ENCODE data around the gene NDUFC1.
"Not testable (repeated sequence)": the region's sequence is repeated elsewhere in the genome, so short reads cannot be mapped to it uniquely, and the experiment has no call there.

Gene NDUFC1

DNA sequence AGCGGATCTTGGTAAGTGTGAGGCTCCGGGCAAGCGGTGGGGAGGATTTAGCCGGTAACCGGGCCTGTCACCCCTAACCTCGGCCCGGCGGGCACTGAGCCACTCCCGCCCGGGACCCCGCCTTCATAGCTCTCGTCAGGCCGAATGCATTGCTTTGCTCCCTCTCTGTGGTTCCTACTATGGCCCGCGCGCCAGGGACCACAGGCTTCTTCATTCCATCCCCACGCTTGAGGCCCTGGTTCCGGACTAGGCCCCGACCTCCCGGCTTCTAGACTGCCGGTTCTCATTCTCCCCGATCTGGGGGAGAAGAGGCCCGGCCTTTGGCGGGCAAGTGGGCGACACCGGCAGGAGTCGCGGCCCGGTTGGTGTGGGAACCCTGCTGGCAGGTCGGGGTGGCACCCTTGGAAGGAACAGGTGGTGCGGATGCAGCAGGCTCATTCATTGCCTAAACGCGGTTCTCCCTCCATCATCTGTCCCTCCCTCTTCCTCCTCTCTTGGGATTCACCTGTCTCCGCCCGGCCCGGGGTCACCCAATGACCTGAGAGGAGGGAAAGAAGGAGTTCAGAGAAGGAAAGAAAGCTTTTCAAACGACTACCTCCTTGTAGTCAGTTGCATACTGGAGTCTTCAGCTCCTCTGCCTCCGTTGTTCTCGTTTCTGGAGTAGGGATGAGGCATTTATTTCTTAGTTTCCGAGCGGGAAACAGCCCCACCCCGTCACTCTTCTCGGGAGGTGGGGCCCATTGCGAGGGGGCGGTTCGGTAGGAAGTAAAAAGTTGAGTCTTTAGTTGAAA is at the start of gene NDUFC1:
Gene NDUFC1, minus strand, starts transcription at position 657 of the 791 bp plus-strand sequence. CDS start 6,679 bp downstream, outside the sequence.
- H3K9me3 ChIP-seq (ENCODE audit: low read length), result peaks cover 13% of the 10 kb centered on the region
- H3K4me1 ChIP-seq (ENCODE audit: insufficient read depth, low read length), result peaks cover 22% of the 10 kb centered on the region

DNA sequence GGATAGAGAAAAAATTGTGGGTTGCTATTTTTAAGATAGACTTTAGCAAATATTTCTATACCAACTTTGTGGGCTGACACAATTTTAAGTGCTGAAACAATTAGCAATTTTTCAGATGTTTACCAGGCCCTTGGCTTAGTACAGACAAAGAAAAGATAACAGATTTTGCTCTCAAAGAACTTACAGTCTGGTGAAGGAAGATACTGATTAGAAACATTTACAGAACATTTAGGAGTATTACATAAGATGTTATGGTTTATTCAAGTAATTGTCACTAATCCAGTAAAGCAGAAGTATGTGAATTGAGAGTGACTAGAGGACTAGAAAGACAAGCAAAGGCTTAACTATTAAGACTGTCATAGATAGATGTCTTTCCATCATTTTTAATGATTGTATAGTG is 35.3 kb upstream of the NDUFC1 start:
- peaks cover 57% of the 10 kb centered on the region for H3K36me3 ChIP-seq (ENCODE audit: insufficient read depth, low read length)
- H3K4me1 ChIP-seq (ENCODE audit: insufficient read depth, low read length), result no peaks in the 10 kb centered on the region

More for the DNA sequence above, at the start of gene NDUFC1:
- Histone ChIP-seq H3K4me3 (ENCODE audit: low read length) (peak within 1 kb of the TSS; percentile 70), H3K36me3 (ENCODE audit: insufficient read depth, low read length) (peaks cover 20% of the 10 kb centered on the region), H3K27me3 (ENCODE audit: insufficient read depth, low read length) (no peaks in the 10 kb centered on the region), H2AFZ (ENCODE audit: low read depth, low read length) (peak within 1 kb of the TSS; percentile 81)

DNA sequence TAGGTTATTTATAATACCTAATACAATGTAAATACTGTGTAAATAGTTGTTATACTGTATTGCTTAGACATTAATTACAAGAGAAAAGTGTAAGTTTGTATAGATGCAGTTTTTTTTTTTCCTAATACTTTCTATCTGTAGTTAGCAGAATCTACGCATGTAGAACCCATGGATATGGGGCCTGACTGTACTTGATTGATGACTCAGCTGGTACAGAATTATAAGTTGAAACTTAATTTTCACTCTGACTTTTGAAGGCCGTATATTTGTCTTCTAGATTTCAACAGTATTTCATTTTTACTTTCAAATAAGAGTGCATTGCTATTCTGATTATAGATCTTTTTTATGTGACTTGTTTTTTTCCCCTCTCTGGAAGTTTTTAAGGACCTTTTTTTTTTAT is 30.8 kb upstream of the NDUFC1 start:
- Histone ChIP-seq H3K36me3 (ENCODE audit: insufficient read depth, low read length) (peaks cover 32% of the 10 kb centered on the region), H2AFZ (ENCODE audit: low read depth, low read length) (no peak overlapping the region), H3K4me1 (ENCODE audit: insufficient read depth, low read length) (no peaks in the 10 kb centered on the region), H3K4me3 (ENCODE audit: low read length) (no peak overlapping the region), H3K27me3 (ENCODE audit: insufficient read depth, low read length) (no peaks in the 10 kb centered on the region), H3K9me3 (ENCODE audit: low read length) (peaks cover 8% of the 10 kb centered on the region)

More for the DNA sequence above, 35.3 kb upstream of the NDUFC1 start:
- no peak overlapping the region for H3K4me3 ChIP-seq (ENCODE audit: low read length)
- no peaks in the 10 kb centered on the region for H3K9me3 ChIP-seq (ENCODE audit: low read length)
- H2AFZ ChIP-seq (ENCODE audit: low read depth, low read length), result no peak overlapping the region
- no peaks in the 10 kb centered on the region for H3K27me3 ChIP-seq (ENCODE audit: insufficient read depth, low read length)

DNA sequence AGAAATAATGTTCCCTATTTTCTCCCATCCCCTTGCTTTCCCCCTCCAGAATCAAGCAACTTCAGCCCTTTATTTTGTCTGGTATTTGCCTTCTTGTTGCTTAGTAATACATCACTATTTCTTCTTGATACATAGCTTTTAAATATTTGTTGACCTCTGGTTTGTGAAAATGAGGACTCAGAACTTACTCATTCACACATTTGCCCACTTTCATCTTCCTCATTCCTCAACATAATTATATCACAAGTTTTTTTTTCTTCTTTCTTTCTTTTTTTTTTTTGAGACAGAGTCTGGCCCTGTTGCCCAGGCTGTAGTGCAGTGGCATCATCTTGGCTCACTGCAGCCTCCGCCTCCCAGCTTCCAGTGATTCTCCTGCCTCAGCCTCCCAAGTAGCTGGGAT is 28.9 kb upstream of the NDUFC1 start:
- Histone ChIP-seq H3K36me3 (ENCODE audit: insufficient read depth, low read length) (peaks cover 27% of the 10 kb centered on the region), H2AFZ (ENCODE audit: low read depth, low read length) (no peak overlapping the region), H3K9me3 (ENCODE audit: low read length) (peaks cover 8% of the 10 kb centered on the region), H3K27me3 (ENCODE audit: insufficient read depth, low read length) (no peaks in the 10 kb centered on the region), H3K4me1 (ENCODE audit: insufficient read depth, low read length) (no peaks in the 10 kb centered on the region), H3K4me3 (ENCODE audit: low read length) (no peak overlapping the region)

DNA sequence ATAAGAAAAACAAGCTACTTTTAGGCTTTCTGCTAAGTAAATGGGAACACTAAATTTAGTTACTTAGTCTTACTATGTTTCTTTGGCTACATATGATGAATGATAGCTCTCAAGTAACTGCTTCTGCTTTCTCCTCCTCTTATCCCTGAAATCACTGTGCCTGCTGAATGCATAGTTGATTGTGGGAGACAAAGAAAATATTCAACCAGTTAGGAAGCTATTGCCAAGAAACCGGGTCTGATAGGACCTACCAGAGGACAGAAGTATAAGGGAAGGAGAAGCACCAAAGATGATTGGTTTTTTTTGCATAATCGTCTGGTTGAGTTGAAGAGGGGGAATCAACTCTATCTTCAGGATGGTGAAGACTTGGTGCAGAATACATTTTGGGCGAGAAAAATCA is 28.0 kb upstream of the NDUFC1 start:
- Histone ChIP-seq H3K4me1 (ENCODE audit: insufficient read depth, low read length) (no peaks in the 10 kb centered on the region), H3K4me3 (ENCODE audit: low read length) (no peak overlapping the region), H3K9me3 (ENCODE audit: low read length) (peaks cover 8% of the 10 kb centered on the region), H3K36me3 (ENCODE audit: insufficient read depth, low read length) (peaks cover 20% of the 10 kb centered on the region), H3K27me3 (ENCODE audit: insufficient read depth, low read length) (no peaks in the 10 kb centered on the region), H2AFZ (ENCODE audit: low read depth, low read length) (no peak overlapping the region)

DNA sequence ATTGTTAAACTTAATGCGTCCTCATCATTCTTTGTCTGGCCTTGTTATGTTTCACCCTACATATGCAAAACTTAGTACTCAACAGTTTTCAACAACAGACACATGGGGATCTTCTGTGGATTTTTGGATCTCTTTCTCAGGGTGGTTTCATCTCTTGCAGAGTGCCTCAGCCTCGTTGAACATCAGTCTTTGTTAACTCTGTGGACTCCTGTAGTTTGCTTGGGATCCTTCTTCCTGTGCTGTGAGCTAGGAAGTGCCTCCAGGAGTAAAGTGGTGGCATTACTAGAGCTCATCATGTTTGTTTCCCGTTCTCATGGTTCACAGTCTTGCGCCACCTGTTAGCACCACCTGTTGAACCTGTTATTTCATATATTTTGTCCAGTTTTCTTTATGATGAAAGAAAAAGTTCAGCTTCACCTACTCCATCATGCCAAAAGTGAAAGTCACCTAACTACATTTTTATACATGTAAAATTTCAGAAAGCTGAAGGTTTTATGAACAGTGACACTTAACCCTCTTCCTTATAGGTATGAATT is 27.5 kb upstream of the NDUFC1 start:
- H3K4me3 ChIP-seq (ENCODE audit: low read length), result no peak overlapping the region
- peaks cover 8% of the 10 kb centered on the region for H3K9me3 ChIP-seq (ENCODE audit: low read length)
- H2AFZ ChIP-seq (ENCODE audit: low read depth, low read length), result no peak overlapping the region
- H3K36me3 ChIP-seq (ENCODE audit: insufficient read depth, low read length), result peaks cover 18% of the 10 kb centered on the region
- H3K4me1 ChIP-seq (ENCODE audit: insufficient read depth, low read length), result no peaks in the 10 kb centered on the region
- H3K27me3 ChIP-seq (ENCODE audit: insufficient read depth, low read length), result no peaks in the 10 kb centered on the region

DNA sequence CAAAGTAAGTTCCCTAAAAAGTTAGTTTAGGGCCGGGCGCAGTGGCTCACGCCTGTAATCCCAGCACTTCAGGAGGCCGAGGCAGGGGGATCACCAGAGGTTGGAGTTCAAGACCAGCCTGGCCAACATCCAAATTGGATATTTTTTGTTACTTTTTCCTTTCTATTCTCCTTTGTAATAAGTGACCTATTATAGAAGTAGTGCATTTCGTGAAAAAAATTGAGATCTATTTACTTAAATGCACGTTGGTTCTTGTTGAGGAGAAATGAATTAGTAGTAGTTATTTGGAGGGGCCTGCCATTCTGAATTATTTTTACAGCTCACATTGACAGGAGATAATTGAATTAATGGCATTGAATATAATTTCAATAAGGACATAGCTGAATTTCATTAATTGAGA is 22.3 kb upstream of the NDUFC1 start:
- no peak overlapping the region for H3K4me3 ChIP-seq (ENCODE audit: low read length)
- no peaks in the 10 kb centered on the region for H3K4me1 ChIP-seq (ENCODE audit: insufficient read depth, low read length)
- peaks cover 6% of the 10 kb centered on the region for H3K36me3 ChIP-seq (ENCODE audit: insufficient read depth, low read length)
- no peaks in the 10 kb centered on the region for H3K27me3 ChIP-seq (ENCODE audit: insufficient read depth, low read length)
- peaks cover 6% of the 10 kb centered on the region for H3K9me3 ChIP-seq (ENCODE audit: low read length)
- H2AFZ ChIP-seq (ENCODE audit: low read depth, low read length), result no peak overlapping the region

DNA sequence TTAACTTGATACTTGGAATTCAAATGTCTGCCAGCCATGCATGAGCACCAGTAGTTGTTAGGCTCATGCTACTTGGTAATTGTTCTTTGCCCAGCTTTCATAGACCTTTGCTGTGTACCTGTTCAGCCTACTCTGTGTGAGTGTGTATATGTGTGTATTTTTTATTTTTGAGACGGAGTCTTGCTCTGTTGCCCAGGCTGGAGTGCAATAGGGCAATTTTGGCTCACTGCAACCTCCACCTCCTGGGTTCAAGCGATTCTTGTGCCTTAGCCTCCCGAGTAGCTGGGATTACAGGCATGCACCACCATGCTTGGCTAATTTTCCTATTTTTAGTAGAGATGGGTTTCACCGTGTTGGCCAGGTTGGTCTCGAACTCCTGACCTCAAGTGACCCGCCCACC is 20.3 kb upstream of the NDUFC1 start:
- not testable (repeated sequence) for H3K4me1 ChIP-seq (ENCODE audit: insufficient read depth, low read length); H3K4me3 ChIP-seq (ENCODE audit: low read length); H3K27me3 ChIP-seq (ENCODE audit: insufficient read depth, low read length); H3K9me3 ChIP-seq (ENCODE audit: low read length); H3K36me3 ChIP-seq (ENCODE audit: insufficient read depth, low read length); H2AFZ ChIP-seq (ENCODE audit: low read depth, low read length)

DNA sequence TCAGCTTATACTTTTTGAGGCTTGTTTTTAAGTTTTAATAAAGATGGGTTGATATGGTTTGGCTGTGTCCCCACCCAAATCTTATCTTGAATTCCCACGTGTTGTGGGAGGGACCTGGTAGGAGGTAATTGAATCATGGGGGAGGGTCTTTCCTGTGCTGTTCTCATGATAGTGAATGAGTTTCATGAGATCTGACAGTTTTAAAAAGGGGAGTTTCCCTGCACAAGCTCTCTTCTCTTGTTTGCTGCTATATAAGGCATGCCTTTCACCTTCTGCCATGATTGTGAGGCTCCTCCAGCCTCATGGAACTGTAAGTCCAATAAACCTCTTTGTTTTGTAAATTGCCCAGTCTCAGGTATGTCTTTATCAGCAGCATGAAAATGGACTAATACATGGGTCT is 19.8 kb upstream of the NDUFC1 start:
- not testable (repeated sequence) for H3K36me3 ChIP-seq (ENCODE audit: insufficient read depth, low read length); H3K4me3 ChIP-seq (ENCODE audit: low read length); H3K9me3 ChIP-seq (ENCODE audit: low read length); H3K27me3 ChIP-seq (ENCODE audit: insufficient read depth, low read length); H3K4me1 ChIP-seq (ENCODE audit: insufficient read depth, low read length); H2AFZ ChIP-seq (ENCODE audit: low read depth, low read length)

DNA sequence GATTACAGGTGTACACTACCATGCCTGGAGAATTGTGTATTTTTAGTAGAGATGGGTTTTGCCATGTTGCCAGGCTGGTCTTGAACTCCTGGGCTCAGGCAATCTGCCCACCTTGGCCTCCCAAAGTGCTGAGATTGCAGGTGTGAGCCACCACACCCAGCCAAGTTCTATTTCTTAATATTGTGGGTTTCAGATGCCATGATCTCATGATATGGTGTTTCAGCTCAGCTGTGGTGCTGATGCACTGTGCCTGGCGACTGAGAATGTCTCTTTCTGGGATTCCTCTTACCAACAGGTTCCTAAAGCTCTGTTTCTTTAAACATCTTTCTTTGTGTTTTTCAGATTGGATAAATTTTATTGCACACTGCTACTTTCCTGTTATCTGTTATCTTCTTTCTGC is 17.3 kb upstream of the NDUFC1 start:
- Histone ChIP-seq H3K27me3 (ENCODE audit: insufficient read depth, low read length) (no peaks in the 10 kb centered on the region), H3K36me3 (ENCODE audit: insufficient read depth, low read length) (no peaks in the 10 kb centered on the region), H3K9me3 (ENCODE audit: low read length) (no peaks in the 10 kb centered on the region), H2AFZ (ENCODE audit: low read depth, low read length) (no peak overlapping the region), H3K4me1 (ENCODE audit: insufficient read depth, low read length) (no peaks in the 10 kb centered on the region), H3K4me3 (ENCODE audit: low read length) (no peak overlapping the region)

DNA sequence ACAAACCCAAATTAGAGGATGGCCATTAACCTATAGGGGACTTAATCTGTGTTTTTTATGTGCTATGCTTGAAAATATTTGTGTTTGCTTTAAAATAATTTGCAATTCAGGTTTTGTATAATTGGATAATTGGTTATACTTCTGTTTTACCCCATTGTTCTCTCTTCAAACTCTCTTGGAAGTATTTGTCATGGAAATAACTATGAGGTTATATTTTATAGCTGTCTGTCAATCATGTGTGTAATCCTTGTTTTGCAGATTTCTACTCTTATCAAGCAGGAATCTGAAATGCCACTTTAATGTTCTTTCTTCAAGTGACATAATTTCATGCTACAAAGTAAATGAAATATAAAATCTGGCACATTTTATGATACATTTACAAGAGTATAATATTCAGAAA is 15.4 kb upstream of the NDUFC1 start:
- H3K27me3 ChIP-seq (ENCODE audit: insufficient read depth, low read length), result no peaks in the 10 kb centered on the region
- no peak overlapping the region for H3K4me3 ChIP-seq (ENCODE audit: low read length)
- H3K36me3 ChIP-seq (ENCODE audit: insufficient read depth, low read length), result peaks cover 2% of the 10 kb centered on the region
- H3K4me1 ChIP-seq (ENCODE audit: insufficient read depth, low read length), result no peaks in the 10 kb centered on the region
- H3K9me3 ChIP-seq (ENCODE audit: low read length), result no peaks in the 10 kb centered on the region
- no peak overlapping the region for H2AFZ ChIP-seq (ENCODE audit: low read depth, low read length)

DNA sequence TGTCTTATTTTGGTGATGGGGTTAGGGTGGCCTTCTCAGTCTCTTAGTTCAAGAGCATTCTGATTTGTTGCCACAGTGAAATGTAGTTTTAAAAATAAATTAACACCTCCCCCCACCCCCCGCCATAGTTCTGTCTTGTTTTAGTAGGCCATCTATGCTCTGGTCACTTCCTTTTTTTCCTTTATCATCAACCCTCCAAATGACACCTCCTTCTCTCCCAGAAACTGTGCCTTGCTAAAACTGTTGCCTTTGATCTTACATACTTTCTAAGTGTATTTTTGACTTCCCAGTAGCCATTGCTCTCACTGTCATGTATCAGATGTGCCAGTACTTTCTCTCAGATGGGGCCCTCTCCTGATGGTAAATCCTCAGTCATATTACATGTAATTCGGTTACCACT is 14.5 kb upstream of the NDUFC1 start:
- Histone ChIP-seq H2AFZ (ENCODE audit: low read depth, low read length) (no peak overlapping the region), H3K36me3 (ENCODE audit: insufficient read depth, low read length) (peaks cover 2% of the 10 kb centered on the region), H3K9me3 (ENCODE audit: low read length) (no peaks in the 10 kb centered on the region), H3K4me1 (ENCODE audit: insufficient read depth, low read length) (no peaks in the 10 kb centered on the region), H3K27me3 (ENCODE audit: insufficient read depth, low read length) (no peaks in the 10 kb centered on the region), H3K4me3 (ENCODE audit: low read length) (no peak overlapping the region)

DNA sequence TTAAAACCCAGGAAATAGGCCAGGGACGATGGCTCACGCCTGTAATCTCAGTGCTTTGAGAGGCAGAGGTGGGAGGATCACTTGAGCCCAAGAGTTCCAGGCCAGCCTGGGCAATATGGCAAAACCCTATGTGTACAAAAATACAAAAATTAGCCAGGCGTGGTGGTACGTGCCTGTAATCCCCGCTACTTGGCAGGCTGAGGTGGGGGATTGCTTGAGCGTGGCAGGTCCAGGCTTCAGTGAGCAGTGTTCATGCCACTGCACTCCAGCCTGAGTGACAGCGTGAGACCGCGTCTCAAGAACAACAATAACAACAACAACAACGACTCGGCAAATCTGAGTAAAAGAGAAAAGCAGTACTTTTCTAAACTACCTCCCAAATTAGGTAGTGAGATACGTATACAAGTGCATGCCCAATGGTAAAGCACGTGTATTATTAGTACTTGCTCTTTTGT is 13.0 kb upstream of the NDUFC1 start:
- Histone ChIP-seq H2AFZ (ENCODE audit: low read depth, low read length) (no peak overlapping the region), H3K36me3 (ENCODE audit: insufficient read depth, low read length) (peaks cover 2% of the 10 kb centered on the region), H3K27me3 (ENCODE audit: insufficient read depth, low read length) (no peaks in the 10 kb centered on the region), H3K9me3 (ENCODE audit: low read length) (no peaks in the 10 kb centered on the region), H3K4me1 (ENCODE audit: insufficient read depth, low read length) (no peaks in the 10 kb centered on the region), H3K4me3 (ENCODE audit: low read length) (no peak overlapping the region)

Measured in neuron (in vitro differentiated cells).